ENCODE measurements around the gene HLA-DPB1. TPM values are rescaled to one million over a fixed set of nuclear protein-coding genes. Genes with fewer than 3 reads are reported as not detected.
A peak's percentile ranks its signal among the peaks of the same experiment; 100 is the strongest.
"Not testable (repeated sequence)": the region's sequence is repeated elsewhere in the genome, so short reads cannot be mapped to it uniquely, and the experiment has no call there.

HLA-DPB1 gene
- total RNA-seq, 1 experiment from 2014 or later, result 236 TPM

DNA sequence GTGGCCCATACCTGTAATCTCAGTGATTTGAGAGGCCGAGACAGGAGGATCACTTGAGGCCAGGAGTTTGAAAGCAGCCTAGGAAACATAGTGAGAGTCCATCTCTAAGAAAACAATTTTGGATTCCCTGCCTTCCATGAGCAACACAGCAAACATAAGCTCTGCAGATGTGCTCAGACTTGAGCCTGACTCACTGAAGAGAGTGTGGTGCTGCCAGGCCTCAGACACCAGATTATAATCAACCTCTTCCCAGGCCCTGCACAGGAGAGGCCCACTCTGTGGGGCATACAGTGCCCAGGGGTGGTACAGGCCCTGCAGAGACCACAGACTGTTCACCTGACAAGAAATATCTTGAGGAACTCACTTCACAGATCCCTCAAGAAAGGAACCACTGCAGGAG, 19.9 kb downstream of the HLA-DPB1 start:
- H3K27ac ChIP-seq (ENCODE audit: low read length), result no peak overlapping the region
- no peak for DNase-seq

DNA sequence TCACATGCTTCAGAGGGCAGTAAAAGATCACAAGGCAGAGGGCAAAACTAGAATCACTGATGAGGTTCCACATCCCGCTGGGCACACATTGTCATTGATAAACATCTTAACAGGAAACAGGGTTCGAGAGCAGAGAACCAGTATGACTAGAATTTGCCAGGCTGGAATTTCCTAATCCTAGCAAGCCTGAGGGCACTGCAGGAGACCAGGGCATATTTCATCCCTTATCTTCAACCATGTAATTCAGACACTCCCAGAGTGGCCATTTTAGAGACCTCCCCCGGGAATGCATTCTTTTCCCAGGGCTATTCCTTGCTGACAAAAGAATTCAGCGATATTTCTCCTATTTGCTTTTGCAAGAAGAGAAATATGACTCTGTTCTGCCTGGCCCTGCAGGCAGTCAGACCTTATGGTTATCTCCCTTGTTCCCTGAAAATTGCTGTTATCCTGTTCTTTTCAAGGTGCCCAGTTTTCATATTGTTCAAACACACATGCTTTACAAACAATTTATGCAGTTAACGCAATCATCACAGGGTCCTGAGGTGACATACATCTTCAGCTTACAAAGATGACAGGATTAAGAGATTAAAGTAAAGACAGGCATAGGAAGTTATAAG, 25.4 kb downstream of the HLA-DPB1 start:
- H3K36me3 ChIP-seq (ENCODE audit: insufficient read depth, low read length); H3K9me2 ChIP-seq (replicated peaks; ENCODE audit: insufficient read depth, low read length); H3K79me2 ChIP-seq (ENCODE audit: low read length); H2AFZ ChIP-seq (ENCODE audit: low read length); H3K4me2 ChIP-seq (ENCODE audit: low read depth, low read length, poor library complexity, severe bottlenecking); H3K4me1 ChIP-seq (ENCODE audit: low read length); H3K4me3 ChIP-seq (ENCODE audit: low read length); H3K27ac ChIP-seq (ENCODE audit: low read length); DNase-seq; H4K20me1 ChIP-seq (ENCODE audit: insufficient read depth, low read depth, low read length); H3K9ac ChIP-seq (ENCODE audit: low read length); H3K27me3 ChIP-seq (ENCODE audit: low read length): not testable (repeated sequence)
- peaks cover 14% of the 10 kb centered on the region for H3K9me3 ChIP-seq (ENCODE audit: low read length)

More for the DNA sequence above, 19.9 kb downstream of the HLA-DPB1 start:
- Histone ChIP-seq H4K20me1 (ENCODE audit: insufficient read depth, low read depth, low read length) (no peaks in the 10 kb centered on the region), H3K9me2 (replicated peaks; ENCODE audit: insufficient read depth, low read length) (no peaks in the 10 kb centered on the region), H3K79me2 (ENCODE audit: low read length) (no peaks in the 10 kb centered on the region), H3K27me3 (ENCODE audit: low read length) (0 out of 2 replicates have a peak, but pooled peaks cover 3% of the 10 kb centered on the region), H3K36me3 (ENCODE audit: insufficient read depth, low read length) (no peaks in the 10 kb centered on the region), H3K9ac (ENCODE audit: low read length) (no peak overlapping the region), H3K9me3 (ENCODE audit: low read length) (peaks cover 14% of the 10 kb centered on the region), H3K4me3 (ENCODE audit: low read length) (no peak overlapping the region), H2AFZ (ENCODE audit: low read length) (no peak overlapping the region), H3K4me2 (ENCODE audit: low read depth, low read length, poor library complexity, severe bottlenecking) (no peak overlapping the region), H3K4me1 (ENCODE audit: low read length) (no peaks in the 10 kb centered on the region)

DNA sequence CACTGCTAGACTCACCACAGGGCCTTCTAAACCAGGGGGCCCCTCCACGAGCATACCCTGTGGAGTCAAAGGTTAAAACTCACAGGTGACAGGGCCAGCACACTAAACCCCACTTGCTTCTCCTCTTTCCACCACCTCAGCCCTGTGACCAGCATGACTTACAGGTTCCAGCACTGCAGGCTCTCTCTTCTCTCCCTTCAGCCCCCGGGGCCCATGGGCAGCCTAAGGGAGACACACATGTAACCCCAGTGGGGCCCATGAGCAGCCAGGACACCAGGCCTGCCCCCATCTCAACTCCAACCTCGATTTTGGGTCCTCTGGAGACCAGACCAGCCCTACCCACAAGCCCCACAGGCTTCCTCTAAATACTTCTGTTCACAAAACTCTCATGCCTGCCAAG, 28.0 kb downstream of the HLA-DPB1 start:
- no peak overlapping the region for H3K27ac ChIP-seq (ENCODE audit: low read length)
- no peaks in the 10 kb centered on the region for H3K4me1 ChIP-seq (ENCODE audit: low read length)
- no peaks in the 10 kb centered on the region for H4K20me1 ChIP-seq (ENCODE audit: insufficient read depth, low read depth, low read length)
- H3K9me2 ChIP-seq (replicated peaks; ENCODE audit: insufficient read depth, low read length), result no peaks in the 10 kb centered on the region
- no peaks in the 10 kb centered on the region for H3K79me2 ChIP-seq (ENCODE audit: low read length)
- no peak overlapping the region for H2AFZ ChIP-seq (ENCODE audit: low read length)
- no peak overlapping the region for H3K4me3 ChIP-seq (ENCODE audit: low read length)
- H3K9ac ChIP-seq (ENCODE audit: low read length), result no peak overlapping the region
- H3K36me3 ChIP-seq (ENCODE audit: insufficient read depth, low read length), result no peaks in the 10 kb centered on the region
- H3K4me2 ChIP-seq (ENCODE audit: low read depth, low read length, poor library complexity, severe bottlenecking), result no peak overlapping the region
- H3K27me3 ChIP-seq (ENCODE audit: low read length), result no peaks in the 10 kb centered on the region
- DNase-seq, result no peak
- peaks cover 8% of the 10 kb centered on the region for H3K9me3 ChIP-seq (ENCODE audit: low read length)

DNA sequence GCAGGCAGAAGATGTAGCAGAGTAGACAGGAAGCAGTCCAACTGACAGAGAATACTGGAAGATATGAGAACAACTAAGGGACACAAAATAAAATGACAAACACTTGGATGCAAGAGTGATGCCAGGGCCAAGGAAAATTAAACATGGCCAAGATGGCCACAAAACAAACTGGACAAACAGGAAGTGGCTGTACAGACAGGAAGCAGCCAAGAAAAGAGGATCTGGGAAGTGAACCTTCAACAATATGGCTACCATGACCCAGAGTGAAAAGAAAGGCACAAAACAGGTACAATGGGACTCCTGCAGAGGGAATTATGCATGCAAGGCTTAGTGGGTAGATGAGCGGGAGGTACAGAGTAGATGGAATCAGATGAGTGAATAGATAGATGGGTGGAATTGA, 29.1 kb downstream of the HLA-DPB1 start:
- Histone ChIP-seq H3K9me3 (ENCODE audit: low read length) (peaks cover 7% of the 10 kb centered on the region), H3K79me2 (ENCODE audit: low read length) (no peaks in the 10 kb centered on the region), H3K27me3 (ENCODE audit: low read length) (no peaks in the 10 kb centered on the region), H3K4me1 (ENCODE audit: low read length) (no peaks in the 10 kb centered on the region), H3K4me2 (ENCODE audit: low read depth, low read length, poor library complexity, severe bottlenecking) (no peak overlapping the region), H2AFZ (ENCODE audit: low read length) (peak overlapping the region; percentile 27; the same call in 1 of the 2 replicates), H3K27ac (ENCODE audit: low read length) (no peak overlapping the region), H3K4me3 (ENCODE audit: low read length) (no peak overlapping the region), H4K20me1 (ENCODE audit: insufficient read depth, low read depth, low read length) (no peaks in the 10 kb centered on the region), H3K9ac (ENCODE audit: low read length) (no peak overlapping the region), H3K36me3 (ENCODE audit: insufficient read depth, low read length) (no peaks in the 10 kb centered on the region), H3K9me2 (replicated peaks; ENCODE audit: insufficient read depth, low read length) (no peaks in the 10 kb centered on the region)
- DNase-seq, result no peak

DNA sequence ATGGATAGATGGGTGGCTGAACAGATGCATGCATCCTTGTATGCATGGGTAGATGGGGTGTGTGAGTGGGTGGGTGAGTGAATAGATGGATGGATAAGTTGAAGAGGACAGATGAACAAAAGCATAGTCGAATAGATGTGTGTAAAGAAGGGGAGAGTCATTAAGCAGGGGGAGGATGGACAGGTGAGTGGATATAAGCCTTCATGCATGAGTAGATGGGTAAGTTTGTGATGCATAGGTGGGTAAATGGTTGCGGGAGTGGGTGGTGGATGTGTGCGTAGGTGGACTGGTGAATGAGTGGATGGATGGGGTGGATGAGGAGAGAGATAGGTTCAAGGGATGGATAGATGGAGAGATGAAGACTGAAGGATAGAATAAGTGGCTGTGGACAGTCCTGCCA, 29.6 kb downstream of the HLA-DPB1 start:
- H3K27ac ChIP-seq (ENCODE audit: low read length), result no peak overlapping the region
- H3K36me3 ChIP-seq (ENCODE audit: insufficient read depth, low read length), result no peaks in the 10 kb centered on the region
- H3K9me3 ChIP-seq (ENCODE audit: low read length), result peaks cover 2% of the 10 kb centered on the region
- no peak overlapping the region for H3K4me2 ChIP-seq (ENCODE audit: low read depth, low read length, poor library complexity, severe bottlenecking)
- H3K4me1 ChIP-seq (ENCODE audit: low read length), result no peaks in the 10 kb centered on the region
- no peaks in the 10 kb centered on the region for H3K9me2 ChIP-seq (replicated peaks; ENCODE audit: insufficient read depth, low read length)
- no peak overlapping the region for H2AFZ ChIP-seq (ENCODE audit: low read length)
- no peaks in the 10 kb centered on the region for H4K20me1 ChIP-seq (ENCODE audit: insufficient read depth, low read depth, low read length)
- no peak for DNase-seq
- no peak overlapping the region for H3K4me3 ChIP-seq (ENCODE audit: low read length)
- H3K27me3 ChIP-seq (ENCODE audit: low read length), result no peaks in the 10 kb centered on the region
- no peak overlapping the region for H3K9ac ChIP-seq (ENCODE audit: low read length)
- no peaks in the 10 kb centered on the region for H3K79me2 ChIP-seq (ENCODE audit: low read length)

DNA sequence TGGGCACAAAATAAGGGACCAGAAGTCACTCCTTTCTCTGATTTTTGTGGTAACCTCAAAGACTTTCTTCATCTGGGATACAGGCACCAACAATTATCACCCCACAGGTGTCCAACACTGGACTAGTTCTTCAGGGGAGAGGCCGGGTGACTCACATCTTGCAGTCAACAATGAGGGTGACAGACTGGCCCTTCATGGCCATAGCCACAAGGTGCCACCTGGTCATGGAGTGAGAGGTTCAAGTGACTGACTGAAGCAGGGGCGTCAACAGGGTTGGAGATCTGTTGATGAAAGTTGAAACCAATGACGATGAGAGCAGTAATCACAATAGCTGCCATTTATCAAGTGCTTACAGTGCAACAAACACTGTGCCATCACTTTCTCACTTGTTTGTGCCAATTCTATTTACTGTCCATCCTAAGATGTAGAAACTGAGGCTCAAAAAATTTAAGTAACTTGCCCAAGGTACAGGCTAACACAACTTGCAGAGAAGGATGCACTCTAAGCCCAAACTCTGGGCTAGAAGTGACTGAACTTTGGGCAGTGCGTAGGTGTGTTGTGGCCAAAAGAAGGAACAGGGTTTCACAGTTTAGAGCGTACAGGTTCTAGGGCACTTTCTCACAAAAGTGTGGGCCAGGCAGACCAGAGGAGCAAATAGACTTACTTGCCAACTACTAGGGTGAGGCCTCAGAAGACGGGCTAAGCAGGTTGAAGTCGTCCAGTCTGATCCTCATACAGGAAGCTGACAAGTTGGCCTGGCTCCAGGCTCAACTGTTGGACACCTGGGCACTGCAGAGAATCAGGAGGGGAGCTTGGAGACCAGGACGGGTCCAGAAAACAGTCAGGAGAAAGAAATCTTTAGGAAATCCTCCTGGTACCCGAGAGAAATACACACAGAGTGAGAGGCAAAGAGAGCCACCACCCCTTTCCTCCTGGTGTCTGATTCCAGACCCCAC, 30.4 kb downstream of the HLA-DPB1 start:
- Histone ChIP-seq H4K20me1 (ENCODE audit: insufficient read depth, low read depth, low read length) (no peaks in the 10 kb centered on the region), H3K4me2 (ENCODE audit: low read depth, low read length, poor library complexity, severe bottlenecking) (no peak overlapping the region), H3K36me3 (ENCODE audit: insufficient read depth, low read length) (no peaks in the 10 kb centered on the region), H3K27ac (ENCODE audit: low read length) (no peak overlapping the region), H3K9ac (ENCODE audit: low read length) (no peak overlapping the region), H3K4me3 (ENCODE audit: low read length) (no peak overlapping the region), H2AFZ (ENCODE audit: low read length) (no peak overlapping the region), H3K9me3 (ENCODE audit: low read length) (no peaks in the 10 kb centered on the region), H3K4me1 (ENCODE audit: low read length) (no peaks in the 10 kb centered on the region), H3K27me3 (ENCODE audit: low read length) (no peaks in the 10 kb centered on the region), H3K9me2 (replicated peaks; ENCODE audit: insufficient read depth, low read length) (no peaks in the 10 kb centered on the region), H3K79me2 (ENCODE audit: low read length) (no peaks in the 10 kb centered on the region)
- no peak for DNase-seq

DNA sequence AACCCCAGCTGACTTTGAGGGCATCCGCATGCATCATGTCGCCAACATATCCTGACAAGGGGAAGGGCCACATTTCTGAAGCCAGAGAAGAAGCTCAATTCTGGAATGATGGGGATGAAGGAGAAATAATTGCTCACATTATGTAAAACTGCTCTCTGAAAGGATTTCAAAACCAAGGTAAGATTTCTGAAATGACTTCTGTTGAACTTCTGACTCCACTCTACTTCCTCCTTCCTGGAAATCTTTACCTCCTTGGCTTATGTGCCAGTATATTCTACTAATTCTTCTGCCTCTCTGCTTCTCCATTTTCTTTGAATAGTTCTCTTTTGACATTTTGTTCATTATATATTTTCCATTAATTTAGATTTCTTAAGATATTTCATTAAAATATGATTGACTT, 31.9 kb downstream of the HLA-DPB1 start:
- H3K9me2 ChIP-seq (replicated peaks; ENCODE audit: insufficient read depth, low read length), result no peaks in the 10 kb centered on the region
- H3K79me2 ChIP-seq (ENCODE audit: low read length), result no peaks in the 10 kb centered on the region
- no peak overlapping the region for H3K9ac ChIP-seq (ENCODE audit: low read length)
- DNase-seq, result no peak
- no peak overlapping the region for H3K27ac ChIP-seq (ENCODE audit: low read length)
- no peaks in the 10 kb centered on the region for H3K4me1 ChIP-seq (ENCODE audit: low read length)
- no peaks in the 10 kb centered on the region for H3K9me3 ChIP-seq (ENCODE audit: low read length)
- no peaks in the 10 kb centered on the region for H3K36me3 ChIP-seq (ENCODE audit: insufficient read depth, low read length)
- no peaks in the 10 kb centered on the region for H4K20me1 ChIP-seq (ENCODE audit: insufficient read depth, low read depth, low read length)
- no peaks in the 10 kb centered on the region for H3K27me3 ChIP-seq (ENCODE audit: low read length)
- no peak overlapping the region for H2AFZ ChIP-seq (ENCODE audit: low read length)
- H3K4me3 ChIP-seq (ENCODE audit: low read length), result no peak overlapping the region
- no peak overlapping the region for H3K4me2 ChIP-seq (ENCODE audit: low read depth, low read length, poor library complexity, severe bottlenecking)

DNA sequence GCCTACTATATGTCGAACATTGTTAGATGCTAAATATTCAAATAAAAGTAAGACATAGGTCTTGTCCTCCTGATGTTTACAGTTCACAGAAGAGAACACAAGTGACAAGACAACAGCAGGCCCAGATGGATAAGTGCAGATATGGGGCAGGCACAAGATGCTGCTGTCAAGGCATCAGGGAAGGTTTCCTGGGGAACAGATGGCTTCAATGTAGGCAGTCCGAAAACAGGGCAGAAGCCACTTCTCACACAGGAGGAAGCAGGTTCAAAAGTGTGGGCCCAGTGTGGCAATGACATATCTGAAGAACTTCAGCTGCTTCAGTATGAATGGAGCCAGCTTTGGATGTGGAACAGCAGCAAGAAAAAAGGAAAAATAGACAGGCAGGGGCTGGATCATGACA, 32.5 kb downstream of the HLA-DPB1 start:
- Histone ChIP-seq H3K4me2 (ENCODE audit: low read depth, low read length, poor library complexity, severe bottlenecking) (no peak overlapping the region), H3K36me3 (ENCODE audit: insufficient read depth, low read length) (no peaks in the 10 kb centered on the region), H3K79me2 (ENCODE audit: low read length) (no peaks in the 10 kb centered on the region), H4K20me1 (ENCODE audit: insufficient read depth, low read depth, low read length) (no peaks in the 10 kb centered on the region), H3K4me3 (ENCODE audit: low read length) (no peak overlapping the region), H3K9me2 (replicated peaks; ENCODE audit: insufficient read depth, low read length) (no peaks in the 10 kb centered on the region), H2AFZ (ENCODE audit: low read length) (no peak overlapping the region), H3K27ac (ENCODE audit: low read length) (no peak overlapping the region), H3K4me1 (ENCODE audit: low read length) (no peaks in the 10 kb centered on the region; the same call in 1 of the 2 replicates), H3K9me3 (ENCODE audit: low read length) (no peaks in the 10 kb centered on the region), H3K27me3 (ENCODE audit: low read length) (no peaks in the 10 kb centered on the region), H3K9ac (ENCODE audit: low read length) (no peak overlapping the region)
- no peak for DNase-seq

Data from Karpas-422 (cell line).